WTC11 (cell line): Measurements from ENCODE around the gene SBF2. TPM values are rescaled to one million over a fixed set of nuclear protein-coding genes. Genes with fewer than 3 reads are reported as not detected.

ENCODE experiments used
- ATAC-seq: fragments of 200-7000 bp; cut with Tn5 transposase; 2 replicates; pipeline ENCODE4 v1.10.0; 2021; ENCODE audit warnings: mild to moderate bottlenecking, moderate library complexity
- CTCF ChIA-PET: fragments of 300-600 bp; sonication (Branson Sonifier 250); formaldehyde crosslinking; loops from one replicate; lab custom pipeline; 2021; ENCODE audit warnings: antibody characterized with exemption; lab: Charles Lee
- POLR2A ChIA-PET: fragments of 350-600 bp; sonication (Branson Sonifier 250); formaldehyde crosslinking; loops from one replicate; lab custom pipeline; 2021; ENCODE audit warnings: antibody characterized with exemption; lab: Charles Lee
- DNase-seq: peaks from one replicate; pipeline ENCODE4 v3.0.0; 2021; ENCODE audit warnings: low spot score
- H3K27ac Mint-ChIP-seq: 2 replicates; pipeline ENCODE4 v1.8.0; 2021; ENCODE audit warnings: mixed read lengths
- H3K27me3 Mint-ChIP-seq: 2 replicates; pipeline ENCODE4 v1.8.0; 2021; ENCODE audit warnings: low read depth, mild to moderate bottlenecking, moderate library complexity, mixed read lengths
- H3K36me3 Mint-ChIP-seq: 2 replicates; pipeline ENCODE4 v1.8.0; 2021; ENCODE audit warnings: mixed read lengths
- H3K4me1 Mint-ChIP-seq: 2 replicates; pipeline ENCODE4 v1.8.0; 2022; ENCODE audit warnings: mixed read lengths
- H3K4me3 Mint-ChIP-seq: 2 replicates; pipeline ENCODE4 v1.8.0; 2021; ENCODE audit warnings: mild to moderate bottlenecking, moderate library complexity, mixed read lengths
- H3K9me3 Mint-ChIP-seq: 2 replicates; pipeline ENCODE4 v1.8.0; 2021; ENCODE audit warnings: mixed read lengths
- AR ChIP-seq: fragments of 250-450 bp; sonication (Bioruptor Pico); IDR thresholded peaks from 2 replicates; pipeline ENCODE4 v1.9.0; 2021; ENCODE audit warnings: mild to moderate bottlenecking
- ARID4B ChIP-seq: sonication (generic); formaldehyde crosslinking; IDR thresholded peaks from 2 replicates; pipeline ENCODE4 v1.8.0; 2023; ENCODE audit warnings: missing genetic modification reagents, mild to moderate bottlenecking, borderline replicate concordance
- CREB1 ChIP-seq: sonication (generic); formaldehyde crosslinking; IDR thresholded peaks from 2 replicates; pipeline ENCODE4 v1.8.0; 2023; ENCODE audit warnings: mild to moderate bottlenecking, missing genetic modification reagents
- CREM ChIP-seq: sonication (generic); formaldehyde crosslinking; IDR thresholded peaks from 2 replicates; pipeline ENCODE4 v1.8.1; 2022; ENCODE audit warnings: mild to moderate bottlenecking, missing genetic modification reagents, moderate library complexity
- ELF4 ChIP-seq: sonication (generic); formaldehyde crosslinking; IDR thresholded peaks from 2 replicates; pipeline ENCODE4 v1.8.1; 2022; ENCODE audit warnings: low read depth, mild to moderate bottlenecking, moderate library complexity, missing genetic modification reagents
- FOXJ3 ChIP-seq: sonication (generic); formaldehyde crosslinking; IDR thresholded peaks from 2 replicates; pipeline ENCODE4 v1.9.0; 2021; ENCODE audit warnings: missing genetic modification reagents, mild to moderate bottlenecking, borderline replicate concordance
- FOXP1 ChIP-seq: sonication (generic); formaldehyde crosslinking; IDR thresholded peaks from 2 replicates; pipeline ENCODE4 v1.8.0; 2022; ENCODE audit warnings: missing genetic modification reagents, mild to moderate bottlenecking, moderate library complexity, borderline replicate concordance
- GRHL2 ChIP-seq: fragments of 250-450 bp; sonication (Bioruptor Pico); IDR thresholded peaks from 2 replicates; pipeline ENCODE4 v1.8.0; 2022; ENCODE audit warnings: mild to moderate bottlenecking, moderate library complexity; ENCODE audit not compliant: insufficient replicate concordance, severe bottlenecking
- KAT7 ChIP-seq: sonication (generic); formaldehyde crosslinking; IDR thresholded peaks from 2 replicates; pipeline ENCODE4 v1.8.1; 2023; ENCODE audit warnings: missing genetic modification reagents, mild to moderate bottlenecking, borderline replicate concordance
- MAX ChIP-seq: sonication (generic); formaldehyde crosslinking; IDR thresholded peaks from 2 replicates; pipeline ENCODE4 v1.8.0; 2022; ENCODE audit warnings: mild to moderate bottlenecking, missing genetic modification reagents
- MLX ChIP-seq: sonication (generic); formaldehyde crosslinking; IDR thresholded peaks from 2 replicates; pipeline ENCODE4 v1.8.1; 2023; ENCODE audit warnings: mild to moderate bottlenecking, missing genetic modification reagents, moderate library complexity
- MXD4 ChIP-seq: fragments of 250-450 bp; sonication (Bioruptor Pico); IDR thresholded peaks from 2 replicates; pipeline ENCODE4 v1.8.0; 2021; ENCODE audit warnings: mild to moderate bottlenecking, moderate library complexity, borderline replicate concordance
- MYBL2 ChIP-seq: sonication (generic); formaldehyde crosslinking; IDR thresholded peaks from 2 replicates; pipeline ENCODE4 v1.8.1; 2023; ENCODE audit warnings: mild to moderate bottlenecking, moderate library complexity, missing genetic modification reagents
- NFATC4 ChIP-seq: fragments of 250-450 bp; sonication (Bioruptor Pico); IDR thresholded peaks from 2 replicates; pipeline ENCODE4 v1.9.0; 2021; ENCODE audit warnings: mild to moderate bottlenecking
- TCF7 ChIP-seq: sonication (generic); formaldehyde crosslinking; IDR thresholded peaks from 2 replicates; pipeline ENCODE4 v1.8.0; 2022; ENCODE audit warnings: mild to moderate bottlenecking, low read depth, missing genetic modification reagents, moderate library complexity
- ZNF532 ChIP-seq: fragments of 250-450 bp; sonication (Bioruptor Pico); IDR thresholded peaks from 2 replicates; pipeline ENCODE4 v1.9.0; 2021; ENCODE audit warnings: mild to moderate bottlenecking, borderline replicate concordance
- ZNF671 ChIP-seq: fragments of 250-450 bp; sonication (Bioruptor Pico); IDR thresholded peaks from 2 replicates; pipeline ENCODE4 v1.8.0; 2021; ENCODE audit warnings: mild to moderate bottlenecking
- total RNA-seq: library from RNA; stranded (reverse); gene quantifications from 3 replicates; pipeline ENCODE4 v1.2.3, GENCODE V29; 2021
- TF ChIP-seq, protein P1 (sequence below): sonication (generic); formaldehyde crosslinking; IDR thresholded peaks from 2 replicates; pipeline ENCODE4 v1.8.1; 2022; ENCODE audit warnings: mild to moderate bottlenecking, missing genetic modification reagents, moderate library complexity, borderline replicate concordance
- TF ChIP-seq, protein P2 (sequence below): sonication (generic); formaldehyde crosslinking; conservative IDR thresholded peaks from 2 replicates; pipeline ENCODE4 v1.8.1; 2022; ENCODE audit warnings: mild to moderate bottlenecking, missing genetic modification reagents
- TF ChIP-seq, protein P3 (sequence below): fragments of 250-450 bp; sonication (Bioruptor Pico); IDR thresholded peaks from 2 replicates; pipeline ENCODE4 v1.8.0; 2021; ENCODE audit warnings: mild to moderate bottlenecking

SBF2 gene
- total RNA-seq, 1 experiment from 2014 or later: 47.6 TPM

DNA sequence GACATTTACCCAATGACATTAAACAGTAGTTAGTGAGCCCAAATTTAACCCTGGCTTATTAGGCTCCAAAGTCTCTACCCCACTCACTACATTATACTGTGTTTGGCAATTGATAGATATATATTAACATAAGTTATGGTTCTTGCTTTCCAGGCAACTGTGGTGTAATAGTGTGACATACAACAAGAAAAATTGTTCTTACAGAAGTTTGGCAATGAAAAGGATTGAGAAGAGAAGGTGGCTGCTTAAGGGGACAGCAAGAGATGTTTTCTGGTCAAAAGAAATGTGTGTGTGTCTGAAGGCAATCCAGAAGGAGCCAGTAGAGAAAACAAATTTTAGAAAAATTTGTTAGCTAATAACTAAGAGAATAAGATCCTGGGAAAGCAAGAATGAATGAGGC lies 497.8 kb downstream of the SBF2 start:
- POLR2A ChIA-PET: no interaction called here
- Mint-ChIP-seq H3K4me3 (no peak overlapping the region), H3K27me3 (no peaks in the 10 kb centered on the region), H3K4me1 (0 out of 2 replicates have a peak, but pooled peaks cover 2% of the 10 kb centered on the region), H3K9me3 (peaks cover 4% of the 10 kb centered on the region; the same call in 1 of the 2 replicates)
- no peak for ATAC-seq
- CTCF ChIA-PET: no interaction called here
- TF ChIP-seq MXD4 (CRISPR knock-in tag) (no peak), ZNF671 (CRISPR knock-in tag) (no peak), KAT7 (CRISPR knock-in tag) (no peak), ELF4 (CRISPR knock-in tag) (no peak), MLX (CRISPR knock-in tag) (no peak)
- TF ChIP-seq, protein P1, sequence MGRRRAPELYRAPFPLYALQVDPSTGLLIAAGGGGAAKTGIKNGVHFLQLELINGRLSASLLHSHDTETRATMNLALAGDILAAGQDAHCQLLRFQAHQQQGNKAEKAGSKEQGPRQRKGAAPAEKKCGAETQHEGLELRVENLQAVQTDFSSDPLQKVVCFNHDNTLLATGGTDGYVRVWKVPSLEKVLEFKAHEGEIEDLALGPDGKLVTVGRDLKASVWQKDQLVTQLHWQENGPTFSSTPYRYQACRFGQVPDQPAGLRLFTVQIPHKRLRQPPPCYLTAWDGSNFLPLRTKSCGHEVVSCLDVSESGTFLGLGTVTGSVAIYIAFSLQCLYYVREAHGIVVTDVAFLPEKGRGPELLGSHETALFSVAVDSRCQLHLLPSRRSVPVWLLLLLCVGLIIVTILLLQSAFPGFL: no peak
- TF ChIP-seq, protein P2, sequence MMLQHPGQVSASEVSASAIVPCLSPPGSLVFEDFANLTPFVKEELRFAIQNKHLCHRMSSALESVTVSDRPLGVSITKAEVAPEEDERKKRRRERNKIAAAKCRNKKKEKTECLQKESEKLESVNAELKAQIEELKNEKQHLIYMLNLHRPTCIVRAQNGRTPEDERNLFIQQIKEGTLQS (CRISPR knock-in tag): no peak
- TF ChIP-seq, all 79 proteins: peak for 0
- Mint-ChIP-seq H3K36me3 (peaks cover 8% of the 10 kb centered on the region; the same call in 1 of the 2 replicates), H3K27ac (no peak overlapping the region)
- no peak for DNase-seq

DNA sequence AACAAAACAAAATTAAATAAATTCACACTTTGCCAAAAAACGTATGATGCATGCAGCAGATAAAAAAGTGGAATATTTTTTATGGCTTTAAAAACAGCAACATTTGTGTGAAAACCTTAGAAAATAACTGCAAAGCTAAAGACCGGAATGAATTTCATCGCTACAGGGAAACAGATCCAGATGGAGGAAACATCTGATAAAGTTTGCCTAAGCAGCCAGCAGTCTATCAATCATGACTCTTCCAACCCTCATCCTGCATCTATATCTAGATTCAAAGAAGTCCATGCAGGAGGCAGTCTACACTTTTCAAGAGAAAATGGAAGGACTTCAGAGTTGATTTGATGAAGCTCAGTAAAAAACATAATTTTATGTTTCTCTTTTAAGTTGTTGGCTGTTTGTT lies 503.3 kb downstream of the SBF2 start:
- POLR2A ChIA-PET: no interaction called here
- H3K27me3 Mint-ChIP-seq: no peaks in the 10 kb centered on the region
- no peaks in the 10 kb centered on the region for H3K4me1 Mint-ChIP-seq
- H3K27ac Mint-ChIP-seq: no peak overlapping the region
- CTCF ChIA-PET: no interaction called here
- ATAC-seq (no peak), DNase-seq (no peak)
- no peak overlapping the region for H3K4me3 Mint-ChIP-seq
- H3K36me3 Mint-ChIP-seq: peaks cover 19% of the 10 kb centered on the region
- no peaks in the 10 kb centered on the region for H3K9me3 Mint-ChIP-seq
- no peak for TF ChIP-seq MAX (CRISPR knock-in tag)
- no peak for TF ChIP-seq TCF7 (CRISPR knock-in tag)
- no peak for TF ChIP-seq CREM (CRISPR knock-in tag)
- TF ChIP-seq ARID4B (CRISPR knock-in tag): no peak
- TF ChIP-seq ZNF532: no peak
- no peak for TF ChIP-seq GRHL2 (CRISPR knock-in tag)
- no peak for TF ChIP-seq MYBL2 (CRISPR knock-in tag)
- no peak for TF ChIP-seq NFATC4 (CRISPR knock-in tag)
- no peak for TF ChIP-seq CREB1
- no peak for TF ChIP-seq FOXP1 (CRISPR knock-in tag)
- TF ChIP-seq, protein P3, sequence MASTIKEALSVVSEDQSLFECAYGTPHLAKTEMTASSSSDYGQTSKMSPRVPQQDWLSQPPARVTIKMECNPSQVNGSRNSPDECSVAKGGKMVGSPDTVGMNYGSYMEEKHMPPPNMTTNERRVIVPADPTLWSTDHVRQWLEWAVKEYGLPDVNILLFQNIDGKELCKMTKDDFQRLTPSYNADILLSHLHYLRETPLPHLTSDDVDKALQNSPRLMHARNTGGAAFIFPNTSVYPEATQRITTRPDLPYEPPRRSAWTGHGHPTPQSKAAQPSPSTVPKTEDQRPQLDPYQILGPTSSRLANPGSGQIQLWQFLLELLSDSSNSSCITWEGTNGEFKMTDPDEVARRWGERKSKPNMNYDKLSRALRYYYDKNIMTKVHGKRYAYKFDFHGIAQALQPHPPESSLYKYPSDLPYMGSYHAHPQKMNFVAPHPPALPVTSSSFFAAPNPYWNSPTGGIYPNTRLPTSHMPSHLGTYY: no peak
- TF ChIP-seq FOXJ3 (CRISPR knock-in tag): no peak
- no peak for TF ChIP-seq AR (CRISPR knock-in tag)
